ENCODE results near the gene BRPF1. TPM values are rescaled to one million over a fixed set of nuclear protein-coding genes. Genes with fewer than 3 reads are reported as not detected.

BRPF1 gene
- total RNA-seq, 1 donor from 2014 or later, result 19.5 TPM

GRCh38 chr3:9715764-9716437 lies 15.6 kb upstream of the BRPF1 start:
- H3K79me2 ChIP-seq (ENCODE audit: insufficient read depth, low read length), result no peaks in the 10 kb centered on the region
- no peaks in the 10 kb centered on the region for H3K9me3 ChIP-seq (ENCODE audit: insufficient read depth, low read depth, low read length)
- no peaks in the 10 kb centered on the region for H3K4me1 Mint-ChIP-seq (ENCODE audit: low read depth, unreplicated experiment)
- no peak for TF ChIP-seq EZH2 (IDR thresholded peaks at IDR 0.05; ENCODE audit: insufficient read depth, low read length)
- peak; percentile 90 for TF ChIP-seq CTCF (IDR thresholded peaks at IDR 0.05; ENCODE audit: insufficient read depth, low read depth, low read length)
- H3K4me3 ChIP-seq (ENCODE audit: insufficient read depth, low read depth, low read length), result no peak overlapping the region
- DNase-seq (ENCODE audit: low read depth), result peak; percentile 82
- no peak overlapping the region for H3K4me3 Mint-ChIP-seq (ENCODE audit: unreplicated experiment)
- H3K36me3 ChIP-seq (ENCODE audit: insufficient read depth, low read length), result no peaks in the 10 kb centered on the region
- peaks cover 6% of the 10 kb centered on the region for H3K9me3 Mint-ChIP-seq (ENCODE audit: unreplicated experiment)
- no peak overlapping the region for H2AFZ ChIP-seq (ENCODE audit: low read depth, low read length)
- H3K4me2 ChIP-seq (ENCODE audit: low read length), result no peak overlapping the region
- H3K4me1 ChIP-seq (ENCODE audit: insufficient read depth, low read length), result peaks cover 3% of the 10 kb centered on the region
- no peak overlapping the region for H3K27ac ChIP-seq (ENCODE audit: low read depth, low read length)
- peaks cover 25% of the 10 kb centered on the region for H3K27me3 Mint-ChIP-seq (ENCODE audit: low read depth, unreplicated experiment)
- no peaks in the 10 kb centered on the region for H3K27me3 ChIP-seq (ENCODE audit: insufficient read depth, low read length)
- no peak overlapping the region for H3K27ac Mint-ChIP-seq (ENCODE audit: unreplicated experiment)
- no peak for FAIRE-seq
- H4K20me1 ChIP-seq (ENCODE audit: insufficient read depth, low read length), result no peaks in the 10 kb centered on the region
- H3K36me3 Mint-ChIP-seq (ENCODE audit: low read depth, unreplicated experiment), result peaks cover 2% of the 10 kb centered on the region
- H3K9ac ChIP-seq (ENCODE audit: low read length), result no peak overlapping the region

- no peak overlapping the region for H3K9ac ChIP-seq (ENCODE audit: low read length)
- no peaks in the 10 kb centered on the region for H3K27me3 ChIP-seq (ENCODE audit: insufficient read depth, low read length)
- no peaks in the 10 kb centered on the region for H3K36me3 ChIP-seq (ENCODE audit: insufficient read depth, low read length)
- Mint-ChIP-seq H3K9me3 (ENCODE audit: unreplicated experiment) (peaks cover 3% of the 10 kb centered on the region), H3K27me3 (ENCODE audit: low read depth, unreplicated experiment) (peaks cover 19% of the 10 kb centered on the region), H3K4me3 (ENCODE audit: unreplicated experiment) (no peak overlapping the region), H3K36me3 (ENCODE audit: low read depth, unreplicated experiment) (no peaks in the 10 kb centered on the region), H3K27ac (ENCODE audit: unreplicated experiment) (no peak overlapping the region), H3K4me1 (ENCODE audit: low read depth, unreplicated experiment) (peaks cover 3% of the 10 kb centered on the region)
- H3K4me1 ChIP-seq (ENCODE audit: insufficient read depth, low read length), result peaks cover 3% of the 10 kb centered on the region
- no peak overlapping the region for H3K4me3 ChIP-seq (ENCODE audit: insufficient read depth, low read depth, low read length)
- H4K20me1 ChIP-seq (ENCODE audit: insufficient read depth, low read length), result no peaks in the 10 kb centered on the region
- no peak overlapping the region for H2AFZ ChIP-seq (ENCODE audit: low read depth, low read length)
- no peaks in the 10 kb centered on the region for H3K79me2 ChIP-seq (ENCODE audit: insufficient read depth, low read length)
- no peak overlapping the region for H3K4me2 ChIP-seq (ENCODE audit: low read length)
- no peak overlapping the region for H3K27ac ChIP-seq (ENCODE audit: low read depth, low read length)
- H3K9me3 ChIP-seq (ENCODE audit: insufficient read depth, low read depth, low read length), result no peaks in the 10 kb centered on the region
- TF ChIP-seq CTCF (IDR thresholded peaks at IDR 0.05; ENCODE audit: insufficient read depth, low read depth, low read length) (no peak), EZH2 (IDR thresholded peaks at IDR 0.05; ENCODE audit: insufficient read depth, low read length) (no peak)
- FAIRE-seq, result no peak
- no peak for DNase-seq (ENCODE audit: low read depth)
These were observed 14.6 kb upstream of the BRPF1 start for GRCh38 chr3:9716801-9717555.

- Histone ChIP-seq H2AFZ (ENCODE audit: low read depth, low read length) (no peak overlapping the region), H3K4me1 (ENCODE audit: insufficient read depth, low read length) (peaks cover 3% of the 10 kb centered on the region), H3K4me3 (ENCODE audit: insufficient read depth, low read depth, low read length) (no peak overlapping the region), H3K4me2 (ENCODE audit: low read length) (no peak overlapping the region), H4K20me1 (ENCODE audit: insufficient read depth, low read length) (no peaks in the 10 kb centered on the region), H3K27ac (ENCODE audit: low read depth, low read length) (no peak overlapping the region), H3K9me3 (ENCODE audit: insufficient read depth, low read depth, low read length) (no peaks in the 10 kb centered on the region), H3K27me3 (ENCODE audit: insufficient read depth, low read length) (no peaks in the 10 kb centered on the region), H3K36me3 (ENCODE audit: insufficient read depth, low read length) (no peaks in the 10 kb centered on the region), H3K79me2 (ENCODE audit: insufficient read depth, low read length) (no peaks in the 10 kb centered on the region), H3K9ac (ENCODE audit: low read length) (no peak overlapping the region)
- TF ChIP-seq CTCF (IDR thresholded peaks at IDR 0.05; ENCODE audit: insufficient read depth, low read depth, low read length) (no peak), EZH2 (IDR thresholded peaks at IDR 0.05; ENCODE audit: insufficient read depth, low read length) (no peak)
- peaks cover 2% of the 10 kb centered on the region for H3K9me3 Mint-ChIP-seq (ENCODE audit: unreplicated experiment)
- H3K27me3 Mint-ChIP-seq (ENCODE audit: low read depth, unreplicated experiment), result peaks cover 18% of the 10 kb centered on the region
- H3K4me3 Mint-ChIP-seq (ENCODE audit: unreplicated experiment), result no peak overlapping the region
- H3K36me3 Mint-ChIP-seq (ENCODE audit: low read depth, unreplicated experiment), result no peaks in the 10 kb centered on the region
- peaks cover 3% of the 10 kb centered on the region for H3K4me1 Mint-ChIP-seq (ENCODE audit: low read depth, unreplicated experiment)
- no peak overlapping the region for H3K27ac Mint-ChIP-seq (ENCODE audit: unreplicated experiment)
- FAIRE-seq, result no peak
- DNase-seq (ENCODE audit: low read depth), result no peak
These were observed 14.0 kb upstream of the BRPF1 start for GRCh38 chr3:9717563-9717962.

Measured in astrocyte (in vitro differentiated cells and primary cell).